Measurements from ENCODE around the gene GRAMD4.
A peak's percentile ranks its signal among the peaks of the same experiment; 100 is the strongest.

Gene GRAMD4

DNA sequence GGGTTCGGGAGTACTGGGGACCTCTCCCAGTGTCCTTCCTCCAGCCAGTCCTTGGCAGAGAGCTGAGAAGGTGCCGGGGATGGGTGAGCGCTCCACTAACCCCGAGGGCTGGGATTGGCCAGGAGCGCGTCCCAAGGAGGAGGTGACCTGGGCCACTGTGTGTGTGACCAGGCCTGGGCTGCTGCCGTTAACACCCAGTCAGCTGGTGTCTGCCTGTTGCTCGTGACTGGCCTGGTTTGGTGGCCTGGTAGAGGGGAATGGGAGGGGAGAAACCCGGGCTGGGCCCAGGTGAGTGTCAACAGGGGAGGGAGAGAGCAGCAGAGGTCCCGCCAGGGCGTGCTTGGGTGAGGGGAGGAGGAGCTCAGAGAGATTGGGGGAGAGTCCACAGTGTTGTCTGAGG lies 29.9 kb upstream of the GRAMD4 start:
- Mint-ChIP-seq H3K27me3 (ENCODE audit: low read depth) (no peaks in the 10 kb centered on the region), H3K36me3 (ENCODE audit: low read depth) (no peaks in the 10 kb centered on the region)
- TF ChIP-seq, protein P1, sequence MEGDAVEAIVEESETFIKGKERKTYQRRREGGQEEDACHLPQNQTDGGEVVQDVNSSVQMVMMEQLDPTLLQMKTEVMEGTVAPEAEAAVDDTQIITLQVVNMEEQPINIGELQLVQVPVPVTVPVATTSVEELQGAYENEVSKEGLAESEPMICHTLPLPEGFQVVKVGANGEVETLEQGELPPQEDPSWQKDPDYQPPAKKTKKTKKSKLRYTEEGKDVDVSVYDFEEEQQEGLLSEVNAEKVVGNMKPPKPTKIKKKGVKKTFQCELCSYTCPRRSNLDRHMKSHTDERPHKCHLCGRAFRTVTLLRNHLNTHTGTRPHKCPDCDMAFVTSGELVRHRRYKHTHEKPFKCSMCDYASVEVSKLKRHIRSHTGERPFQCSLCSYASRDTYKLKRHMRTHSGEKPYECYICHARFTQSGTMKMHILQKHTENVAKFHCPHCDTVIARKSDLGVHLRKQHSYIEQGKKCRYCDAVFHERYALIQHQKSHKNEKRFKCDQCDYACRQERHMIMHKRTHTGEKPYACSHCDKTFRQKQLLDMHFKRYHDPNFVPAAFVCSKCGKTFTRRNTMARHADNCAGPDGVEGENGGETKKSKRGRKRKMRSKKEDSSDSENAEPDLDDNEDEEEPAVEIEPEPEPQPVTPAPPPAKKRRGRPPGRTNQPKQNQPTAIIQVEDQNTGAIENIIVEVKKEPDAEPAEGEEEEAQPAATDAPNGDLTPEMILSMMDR (IDR thresholded peaks at IDR 0.05; ENCODE audit: unreplicated experiment in 3 of 3) = no peak

DNA sequence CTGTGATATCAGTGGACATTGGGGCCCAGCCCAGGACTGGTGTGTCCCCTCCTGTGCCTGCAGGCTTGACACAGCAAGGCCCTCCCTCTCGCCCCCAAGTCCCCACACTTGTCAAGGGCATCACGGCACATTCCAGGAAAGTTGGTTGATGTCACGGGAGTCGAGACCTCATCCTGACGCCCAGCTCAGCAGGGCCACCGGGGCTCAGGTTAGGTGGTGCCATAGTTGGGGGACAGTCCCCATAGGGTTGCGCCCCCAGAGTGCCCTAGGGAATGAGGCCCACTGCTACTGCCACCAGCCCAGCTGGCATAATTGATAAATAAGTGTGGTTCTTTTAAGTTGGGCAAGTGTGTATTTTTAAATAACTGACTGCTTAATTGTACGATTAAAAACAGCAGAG lies 28.3 kb upstream of the GRAMD4 start:
- H3K27ac Mint-ChIP-seq = peak overlapping the region; percentile 71 to 95 (median 82)
- TF ChIP-seq, protein P1 (IDR thresholded peaks at IDR 0.05; ENCODE audit: unreplicated experiment in 3 of 3) = no peak
- peaks cover 25% of the 10 kb centered on the region for H3K4me1 Mint-ChIP-seq
- H3K27me3 Mint-ChIP-seq (ENCODE audit: low read depth) = no peaks in the 10 kb centered on the region
- H3K4me3 Mint-ChIP-seq = peak overlapping the region in 1 of 3 experiments; percentile 10
- H3K36me3 Mint-ChIP-seq (ENCODE audit: low read depth) = no peaks in the 10 kb centered on the region
- no peaks in the 10 kb centered on the region for H3K9me3 Mint-ChIP-seq

More for the DNA sequence above, 29.9 kb upstream of the GRAMD4 start:
- Mint-ChIP-seq H3K9me3 (no peaks in the 10 kb centered on the region), H3K4me3 (peak overlapping the region in 1 of 3 experiments; percentile 24), H3K4me1 (peaks cover 25% of the 10 kb centered on the region), H3K27ac (peak overlapping the region in 2 of 3 experiments; percentile 78 to 92)

DNA sequence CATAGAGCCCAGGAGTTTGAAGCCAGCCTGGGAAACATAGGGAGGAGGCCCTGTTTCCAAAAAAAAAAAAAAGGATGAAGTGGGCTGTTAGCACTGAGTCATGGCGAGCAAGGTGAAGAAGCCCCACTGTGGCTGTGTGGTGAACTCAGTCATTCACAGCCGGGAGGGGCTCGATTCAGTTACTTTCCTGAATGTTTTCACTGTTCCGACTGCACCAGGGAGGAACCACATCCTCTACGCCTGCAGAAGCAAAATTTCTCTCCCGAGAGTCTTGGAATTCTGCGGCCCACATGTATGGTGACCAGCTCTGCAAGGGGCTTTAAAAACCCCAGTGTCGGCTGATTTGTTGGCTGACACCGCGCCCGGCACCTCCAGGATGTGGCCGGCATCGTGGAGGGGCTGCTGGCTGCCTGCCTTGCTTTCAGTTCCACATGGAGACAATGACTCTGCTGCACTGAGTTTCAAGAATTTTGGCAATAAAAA lies 27.8 kb upstream of the GRAMD4 start:
- TF ChIP-seq, protein P1 (IDR thresholded peaks at IDR 0.05; ENCODE audit: unreplicated experiment in 3 of 3) = no peak
- peaks cover 20% of the 10 kb centered on the region for H3K4me1 Mint-ChIP-seq
- no peaks in the 10 kb centered on the region for H3K36me3 Mint-ChIP-seq (ENCODE audit: low read depth)
- peak overlapping the region in 2 of 3 experiments; percentile 53 to 60 for H3K4me3 Mint-ChIP-seq
- no peaks in the 10 kb centered on the region for H3K9me3 Mint-ChIP-seq
- peak overlapping the region; percentile 71 to 95 (median 82) for H3K27ac Mint-ChIP-seq
- H3K27me3 Mint-ChIP-seq (ENCODE audit: low read depth) = no peaks in the 10 kb centered on the region

DNA sequence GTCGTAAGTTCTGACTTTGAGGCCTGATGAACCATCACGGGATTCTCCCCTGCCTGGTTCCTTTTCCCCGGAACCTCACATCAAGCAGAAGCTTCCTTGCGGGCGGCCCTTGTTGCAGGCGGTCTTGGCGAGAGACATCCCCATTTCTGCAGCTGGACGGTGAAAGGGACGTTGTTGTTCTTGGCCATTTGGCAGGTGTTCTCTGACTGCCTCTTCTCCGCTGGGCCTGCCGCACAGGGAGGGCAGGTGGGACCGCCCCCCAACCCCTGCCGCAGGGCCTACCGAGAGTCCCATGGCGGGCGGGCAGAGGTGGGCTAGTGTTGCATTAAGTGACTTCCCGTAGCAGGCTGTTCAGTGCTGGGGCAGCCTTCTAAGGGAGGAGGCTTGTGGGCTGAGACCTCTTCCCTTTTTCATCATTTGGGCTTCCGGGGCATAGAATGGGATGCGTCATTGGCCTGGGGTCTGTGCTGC lies 26.9 kb upstream of the GRAMD4 start:
- H3K27me3 Mint-ChIP-seq (ENCODE audit: low read depth) = no peaks in the 10 kb centered on the region
- TF ChIP-seq, protein P1 (IDR thresholded peaks at IDR 0.05; ENCODE audit: unreplicated experiment in 3 of 3) = no peak
- H3K36me3 Mint-ChIP-seq (ENCODE audit: low read depth) = no peaks in the 10 kb centered on the region
- no peak overlapping the region for H3K4me3 Mint-ChIP-seq
- peak overlapping the region in 2 of 3 experiments; percentile 82 to 95 for H3K27ac Mint-ChIP-seq
- H3K9me3 Mint-ChIP-seq = no peaks in the 10 kb centered on the region
- H3K4me1 Mint-ChIP-seq = peaks cover 17% of the 10 kb centered on the region

DNA sequence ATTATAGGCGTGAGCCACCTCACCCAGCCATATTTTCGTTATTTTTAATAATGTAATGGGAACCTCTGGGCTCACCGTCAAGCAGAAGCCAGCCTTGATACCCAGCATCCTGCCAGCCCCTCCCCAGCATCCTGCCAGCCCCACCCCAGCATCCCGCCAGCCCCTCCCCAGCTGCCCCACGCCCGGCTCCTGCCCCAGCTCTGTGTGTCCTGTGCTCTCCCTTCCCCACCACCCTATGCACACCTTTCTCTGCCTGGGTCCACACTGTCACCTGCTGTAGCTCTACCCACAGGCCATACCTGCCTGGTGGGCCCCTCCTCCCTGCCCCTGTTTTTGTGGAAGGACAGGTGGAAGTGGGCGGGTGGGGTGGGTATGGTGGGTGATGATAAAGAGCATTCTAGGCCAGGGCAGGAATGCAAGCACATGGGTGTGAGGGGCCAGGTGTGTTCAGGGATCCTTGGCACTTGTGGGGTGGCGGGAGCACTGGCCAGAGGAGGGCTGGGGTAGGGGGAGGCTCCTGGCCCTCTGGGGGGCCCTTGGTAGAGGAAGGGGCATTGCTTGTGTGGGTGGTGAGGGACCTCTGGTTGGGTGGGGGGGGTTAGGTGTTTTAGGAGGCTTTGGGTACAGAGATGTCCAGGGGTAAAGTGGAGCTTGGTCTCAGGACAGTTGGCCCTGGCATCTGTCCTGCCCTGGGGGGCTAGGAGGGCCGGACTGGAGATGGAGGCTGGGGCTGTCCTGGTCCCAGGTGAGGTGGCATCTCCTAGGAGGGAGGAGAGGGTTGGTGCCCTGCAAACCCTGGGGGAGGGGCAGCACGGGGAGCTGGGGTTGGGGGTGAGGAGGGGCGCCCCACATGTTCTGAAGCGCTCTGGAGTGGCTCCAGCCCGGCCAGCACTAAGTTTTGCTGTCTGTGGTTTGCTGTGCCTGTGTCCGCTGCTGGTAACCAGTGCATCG lies 25.9 kb upstream of the GRAMD4 start:
- TF ChIP-seq, protein P1 (IDR thresholded peaks at IDR 0.05; ENCODE audit: unreplicated experiment in 3 of 3) = no peak
- Mint-ChIP-seq H3K9me3 (no peaks in the 10 kb centered on the region), H3K27me3 (ENCODE audit: low read depth) (no peaks in the 10 kb centered on the region), H3K4me1 (peaks cover 17% of the 10 kb centered on the region), H3K4me3 (no peak overlapping the region), H3K36me3 (ENCODE audit: low read depth) (no peaks in the 10 kb centered on the region), H3K27ac (no peak overlapping the region)

Data from nephron (organoid).